SKM-1 treated with dmso at 0.1 percent for 144 hours (cell line): ENCODE results near the gene CYP27B1.
"Not testable (repeated sequence)": the region's sequence is repeated elsewhere in the genome, so short reads cannot be mapped to it uniquely, and the experiment has no call there.

ENCODE experiments used
- DNase-seq: peaks from one replicate; lab custom pipeline; 2025; ENCODE audit not compliant: unreplicated experiment; lab: John Stamatoyannopoulos, UW

CYP27B1 gene

GRCh38 chr12:57723630-57723962, 43.3 kb downstream of the CYP27B1 start:
- DNase-seq: no peak

GRCh38 chr12:57722716-57723629, 43.9 kb downstream of the CYP27B1 start:
- no peak for DNase-seq

- not testable (repeated sequence) for DNase-seq
Observed at GRCh38 chr12:57721846-57722608, 44.9 kb downstream of the CYP27B1 start.

- no peak for DNase-seq
Observed at GRCh38 chr12:57720606-57721595, 46.0 kb downstream of the CYP27B1 start.

- no peak for DNase-seq
Observed at GRCh38 chr12:57719777-57720605, 46.9 kb downstream of the CYP27B1 start.

GRCh38 chr12:57718641-57719528, 48.0 kb downstream of the CYP27B1 start:
- DNase-seq: no peak

GRCh38 chr12:57717846-57718640, 48.8 kb downstream of the CYP27B1 start:
- no peak for DNase-seq

- DNase-seq: no peak
Observed at GRCh38 chr12:57717131-57717530, 49.7 kb downstream of the CYP27B1 start.

- no peak for DNase-seq
Observed at GRCh38 chr12:57716305-57716704, 50.6 kb downstream of the CYP27B1 start.

- no peak for DNase-seq
Observed at GRCh38 chr12:57715786-57716185, 51.1 kb downstream of the CYP27B1 start.

GRCh38 chr12:57715036-57715748, 51.7 kb downstream of the CYP27B1 start:
- DNase-seq: not testable (repeated sequence)

GRCh38 chr12:57713209-57713608, 53.7 kb downstream of the CYP27B1 start:
- no peak for DNase-seq

- DNase-seq: no peak
Observed at GRCh38 chr12:57712701-57713100, 54.2 kb downstream of the CYP27B1 start.
